Prostate gland (tissue), 2 donors: ENCODE results near the gene HLA-DPB1. TPM values are rescaled to one million over a fixed set of nuclear protein-coding genes. Genes with fewer than 3 reads are reported as not detected.
"Not testable (repeated sequence)": the region's sequence is repeated elsewhere in the genome, so short reads cannot be mapped to it uniquely, and the experiment has no call there.

ENCODE experiments used
- DNase-seq: peaks from one replicate; pipeline ENCODE4 v3.0.0-alpha.2; 2019; ENCODE audit warnings: low spot score
- H3K27ac ChIP-seq, 2 donors: fragments of 200-600 bp; sonication (generic); 2 replicates each; pipeline ENCODE4 v1.5.1; 2017 to 2019
- H3K27me3 ChIP-seq: fragments of 200-600 bp; sonication (generic); replicated peaks from 2 replicates; pipeline ENCODE4 v1.5.1; 2019; ENCODE audit not compliant: insufficient read depth
- H3K36me3 ChIP-seq, 2 donors: fragments of 200-600 bp; sonication (generic); 1 replicate in 1 of 2; 2 replicates in 1 of 2; pipeline versions ENCODE4 v1.5.1 to v1.8.1; 2017 to 2019
- H3K4me1 ChIP-seq: fragments of 200-600 bp; sonication (generic); replicated peaks from 2 replicates; pipeline ENCODE4 v1.5.1; 2019
- H3K4me3 ChIP-seq, 2 donors: fragments of 200-600 bp; sonication (generic); 2 replicates each; pipeline ENCODE4 v1.5.1; 2017 to 2019
- H3K9me3 ChIP-seq: fragments of 200-600 bp; sonication (generic); 2 replicates; pipeline ENCODE4 v1.5.1; 2017
- CTCF ChIP-seq, 4 experiments: fragments of 200-600 bp in 2 of 4; fragments of 450-650 bp in 2 of 4; sonication (generic) in 2 of 4; IDR thresholded peaks; 1 replicate in 3 of 4; 2 replicates in 1 of 4; pipeline ENCODE4 v1.5.1; 2016 to 2019; ENCODE audit warnings: antibody characterized with exemption in 4 of 4, mild to moderate bottlenecking in 2 of 4, moderate library complexity in 2 of 4
- POLR2A ChIP-seq: fragments of 450-650 bp; IDR thresholded peaks from one replicate; pipeline ENCODE4 v1.6.1; 2016; ENCODE audit warnings: antibody characterized with exemption, mild to moderate bottlenecking
- POLR2AphosphoS5 ChIP-seq: sonication (generic); formaldehyde crosslinking; IDR thresholded peaks from one replicate; pipeline ENCODE4 v1.6.1; 2017; ENCODE audit warnings: antibody characterized with exemption
- WGBS: methylation state at CpG from one replicate; pipeline ENCODE4 v1.1.5; 2018; 5-methylcytosine and 5-hydroxymethylcytosine counted together
- intact Hi-C: fragments of 100-400 bp; cut with DNase I; formaldehyde crosslinking; loops from one replicate; pipeline ENCODE4 v1.14.2; 2022
- total RNA-seq, 2 donors: library from RNA; depleted of rRNA; stranded (reverse); fragments of >200 nt; gene quantifications; one replicate each; pipeline ENCODE4 v1.1.0, GENCODE V29; 2016

Gene HLA-DPB1
- total RNA-seq, 2 donors from 2014 or later = 51.6 to 57.5 TPM

- no peaks in the 10 kb centered on the region for H3K4me1 ChIP-seq
- H3K4me3 ChIP-seq = no peak overlapping the region
- H3K27ac ChIP-seq = no peak overlapping the region
- 100% methylated on average over 1 of the region's 1 CpG for WGBS
- intact Hi-C loops = no loop called here
- DNase-seq = no peak
- TF ChIP-seq POLR2A = no peak
- no peak for TF ChIP-seq POLR2AphosphoS5
- TF ChIP-seq CTCF (IDR thresholded peaks at IDR 0.05) = no peak
- H3K36me3 ChIP-seq = no peaks in the 10 kb centered on the region
- H3K27me3 ChIP-seq = no peaks in the 10 kb centered on the region
- no peaks in the 10 kb centered on the region for H3K9me3 ChIP-seq
Observed at GRCh38 chr6:33095681-33096080, 19.9 kb downstream of the HLA-DPB1 start.

- H3K4me1 ChIP-seq, H3K36me3 ChIP-seq, H3K4me3 ChIP-seq, H3K9me3 ChIP-seq, H3K27ac ChIP-seq, H3K27me3 ChIP-seq, intact Hi-C loops, DNase-seq: not testable (repeated sequence)
- 77% methylated on average over 5 of the region's 5 CpGs for WGBS
Observed at GRCh38 chr6:33101121-33101737, 25.4 kb downstream of the HLA-DPB1 start.

- 77% methylated on average over 3 of the region's 3 CpGs for WGBS
- Histone ChIP-seq H3K27me3 (no peaks in the 10 kb centered on the region), H3K4me3 (no peak overlapping the region), H3K9me3 (no peaks in the 10 kb centered on the region), H3K4me1 (no peaks in the 10 kb centered on the region), H3K36me3 (no peaks in the 10 kb centered on the region), H3K27ac (no peak overlapping the region)
- TF ChIP-seq POLR2A (no peak), POLR2AphosphoS5 (no peak), CTCF (IDR thresholded peaks at IDR 0.05) (no peak)
- intact Hi-C loops = no loop called here
- no peak for DNase-seq
Observed at GRCh38 chr6:33103776-33104175, 28.0 kb downstream of the HLA-DPB1 start.

- Histone ChIP-seq H3K4me3 (no peak overlapping the region), H3K36me3 (no peaks in the 10 kb centered on the region), H3K27me3 (no peaks in the 10 kb centered on the region), H3K27ac (no peak overlapping the region), H3K4me1 (no peaks in the 10 kb centered on the region), H3K9me3 (no peaks in the 10 kb centered on the region)
- TF ChIP-seq CTCF (IDR thresholded peaks at IDR 0.05) (no peak), POLR2A (no peak), POLR2AphosphoS5 (no peak)
- 100% methylated on average over 1 of the region's 1 CpG for WGBS
- intact Hi-C loops = no loop called here
- no peak for DNase-seq
Observed at GRCh38 chr6:33104887-33105286, 29.1 kb downstream of the HLA-DPB1 start.

GRCh38 chr6:33105386-33105785 lies 29.6 kb downstream of the HLA-DPB1 start:
- H3K4me3 ChIP-seq = no peak overlapping the region
- H3K4me1 ChIP-seq = no peaks in the 10 kb centered on the region
- H3K36me3 ChIP-seq = no peaks in the 10 kb centered on the region
- H3K9me3 ChIP-seq = no peaks in the 10 kb centered on the region
- H3K27ac ChIP-seq = no peak overlapping the region
- WGBS = 93% methylated on average over 3 of the region's 3 CpGs
- TF ChIP-seq CTCF (IDR thresholded peaks at IDR 0.05) = no peak
- no peak for TF ChIP-seq POLR2AphosphoS5
- TF ChIP-seq POLR2A = no peak
- no peaks in the 10 kb centered on the region for H3K27me3 ChIP-seq
- intact Hi-C loops = no loop called here
- DNase-seq = no peak
